Measurements from ENCODE around the gene MAPK1. TPM values are rescaled to one million over a fixed set of nuclear protein-coding genes. Genes with fewer than 3 reads are reported as not detected.
A peak's percentile ranks its signal among the peaks of the same experiment; 100 is the strongest.

Gene MAPK1
- total RNA-seq, 1 donor from 2014 or later = 119 TPM

GRCh38 chr22:21771631-21771976 lies 95.8 kb downstream of the MAPK1 start:
- Mint-ChIP-seq H3K27me3 (ENCODE audit: unreplicated experiment) (peaks cover 8% of the 10 kb centered on the region), H3K27ac (ENCODE audit: unreplicated experiment) (no peak overlapping the region), H3K4me1 (ENCODE audit: unreplicated experiment) (peaks cover 17% of the 10 kb centered on the region), H3K4me3 (ENCODE audit: unreplicated experiment) (no peak overlapping the region), H3K36me3 (ENCODE audit: low read depth, unreplicated experiment) (peaks cover 36% of the 10 kb centered on the region), H3K9me3 (ENCODE audit: unreplicated experiment) (no peaks in the 10 kb centered on the region)
- no peak for TF ChIP-seq CTCF (IDR thresholded peaks at IDR 0.05; ENCODE audit: unreplicated experiment)
- DNase-seq (ENCODE audit: low spot score) = no peak

- no peaks in the 10 kb centered on the region for H3K9me3 Mint-ChIP-seq (ENCODE audit: unreplicated experiment)
- DNase-seq (ENCODE audit: low spot score) = no peak
- peaks cover 8% of the 10 kb centered on the region for H3K27me3 Mint-ChIP-seq (ENCODE audit: unreplicated experiment)
- TF ChIP-seq CTCF (IDR thresholded peaks at IDR 0.05; ENCODE audit: unreplicated experiment) = no peak
- H3K4me1 Mint-ChIP-seq (ENCODE audit: unreplicated experiment) = peaks cover 17% of the 10 kb centered on the region
- H3K27ac Mint-ChIP-seq (ENCODE audit: unreplicated experiment) = no peak overlapping the region
- peaks cover 52% of the 10 kb centered on the region for H3K36me3 Mint-ChIP-seq (ENCODE audit: low read depth, unreplicated experiment)
- H3K4me3 Mint-ChIP-seq (ENCODE audit: unreplicated experiment) = peak overlapping the region; percentile 71
Observed at GRCh38 chr22:21768435-21768834, 99.0 kb downstream of the MAPK1 start.

- Mint-ChIP-seq H3K4me1 (ENCODE audit: unreplicated experiment) (peaks cover 17% of the 10 kb centered on the region), H3K27ac (ENCODE audit: unreplicated experiment) (peak overlapping the region; percentile 64), H3K36me3 (ENCODE audit: low read depth, unreplicated experiment) (peaks cover 41% of the 10 kb centered on the region), H3K27me3 (ENCODE audit: unreplicated experiment) (peaks cover 4% of the 10 kb centered on the region), H3K4me3 (ENCODE audit: unreplicated experiment) (no peak overlapping the region), H3K9me3 (ENCODE audit: unreplicated experiment) (no peaks in the 10 kb centered on the region)
- no peak for DNase-seq (ENCODE audit: low spot score)
- no peak for TF ChIP-seq CTCF (IDR thresholded peaks at IDR 0.05; ENCODE audit: unreplicated experiment)
Observed at GRCh38 chr22:21766691-21767462, 100.6 kb downstream of the MAPK1 start.

GRCh38 chr22:21765909-21766529 lies 101.4 kb downstream of the MAPK1 start:
- H3K4me1 Mint-ChIP-seq (ENCODE audit: unreplicated experiment) = peaks cover 17% of the 10 kb centered on the region
- H3K27me3 Mint-ChIP-seq (ENCODE audit: unreplicated experiment) = peaks cover 4% of the 10 kb centered on the region
- no peak overlapping the region for H3K4me3 Mint-ChIP-seq (ENCODE audit: unreplicated experiment)
- no peaks in the 10 kb centered on the region for H3K9me3 Mint-ChIP-seq (ENCODE audit: unreplicated experiment)
- peak overlapping the region; percentile 65 for H3K27ac Mint-ChIP-seq (ENCODE audit: unreplicated experiment)
- no peak for TF ChIP-seq CTCF (IDR thresholded peaks at IDR 0.05; ENCODE audit: unreplicated experiment)
- no peak for DNase-seq (ENCODE audit: low spot score)
- peaks cover 35% of the 10 kb centered on the region for H3K36me3 Mint-ChIP-seq (ENCODE audit: low read depth, unreplicated experiment)
